Measurements from ENCODE around the gene CCDC171. TPM values are rescaled to one million over a fixed set of nuclear protein-coding genes. Genes with fewer than 3 reads are reported as not detected.

The CCDC171 gene
- total RNA-seq, 6 experiments from 2014 or later = 0.42 to 0.80 (median 0.45) TPM

- Histone ChIP-seq H3K27me3 (no peaks in the 10 kb centered on the region), H3K36me3 (no peaks in the 10 kb centered on the region), H3K4me3 (no peak overlapping the region), H3K27ac (no peak overlapping the region), H3K9me3 (no peaks in the 10 kb centered on the region), H3K4me1 (no peaks in the 10 kb centered on the region)
- intact Hi-C loops (cut with DNase I) = no loop called here
- DNase-seq (no peak), ATAC-seq (peak in 3 of 4 donors; percentile 68 to 77 (median 70))
- 26% methylated on average over 2 of the region's 2 CpGs for WGBS (ENCODE audit: insufficient coverage, low coverage, low lambda C conversion rate, missing lambda C conversion rate)
- TF ChIP-seq CTCF (IDR thresholded peaks at IDR 0.05) = peak; percentile 64 to 77 (median 70)
- no peak for TF ChIP-seq POLR2A (IDR thresholded peaks at IDR 0.05)
These were observed 54.0 kb downstream of the CCDC171 start for GRCh38 chr9:15606643-15607472.

- 85% methylated on average over 4 of the region's 4 CpGs for WGBS (ENCODE audit: insufficient coverage, low coverage, low lambda C conversion rate, missing lambda C conversion rate)
- DNase-seq (no peak), ATAC-seq (no peak)
- TF ChIP-seq POLR2A (IDR thresholded peaks at IDR 0.05) (no peak), CTCF (IDR thresholded peaks at IDR 0.05) (no peak)
- H3K27me3 ChIP-seq = no peaks in the 10 kb centered on the region
- no peaks in the 10 kb centered on the region for H3K9me3 ChIP-seq
- no peaks in the 10 kb centered on the region for H3K36me3 ChIP-seq
- no peak overlapping the region for H3K27ac ChIP-seq
- H3K4me3 ChIP-seq = no peak overlapping the region
- H3K4me1 ChIP-seq = no peaks in the 10 kb centered on the region
- intact Hi-C loops (cut with DNase I) = no loop called here
These were observed 60.1 kb downstream of the CCDC171 start for GRCh38 chr9:15612962-15613361.

- ATAC-seq (no peak), DNase-seq (no peak)
- WGBS (ENCODE audit: insufficient coverage, low coverage, low lambda C conversion rate, missing lambda C conversion rate) = 94% methylated on average over 2 of the region's 7 CpGs
- Histone ChIP-seq H3K4me1 (no peaks in the 10 kb centered on the region), H3K9me3 (no peaks in the 10 kb centered on the region), H3K4me3 (no peak overlapping the region), H3K27ac (no peak overlapping the region), H3K36me3 (no peaks in the 10 kb centered on the region), H3K27me3 (no peaks in the 10 kb centered on the region)
- no peak for TF ChIP-seq CTCF (IDR thresholded peaks at IDR 0.05)
- no peak for TF ChIP-seq POLR2A (IDR thresholded peaks at IDR 0.05)
- intact Hi-C loops (cut with DNase I) = no loop called here
These were observed 64.9 kb downstream of the CCDC171 start for GRCh38 chr9:15617782-15618181.

GRCh38 chr9:15618540-15619331 is 65.9 kb downstream of the CCDC171 start:
- TF ChIP-seq CTCF (IDR thresholded peaks at IDR 0.05) = no peak
- TF ChIP-seq POLR2A (IDR thresholded peaks at IDR 0.05) = no peak
- no peaks in the 10 kb centered on the region for H3K9me3 ChIP-seq
- DNase-seq (no peak), ATAC-seq (no peak)
- no peaks in the 10 kb centered on the region for H3K4me1 ChIP-seq
- H3K4me3 ChIP-seq = no peak overlapping the region
- WGBS (ENCODE audit: insufficient coverage, low coverage, low lambda C conversion rate, missing lambda C conversion rate) = 89% methylated on average over 8 of the region's 18 CpGs
- H3K36me3 ChIP-seq = no peaks in the 10 kb centered on the region
- H3K27ac ChIP-seq = no peak overlapping the region
- intact Hi-C loops (cut with DNase I) = no loop called here
- no peaks in the 10 kb centered on the region for H3K27me3 ChIP-seq

Data from right lobe of liver (tissue), 6 donors.